GM12878 (cell line): ENCODE measurements around the gene PDCD7. TPM values are rescaled to one million over a fixed set of nuclear protein-coding genes. Genes with fewer than 3 reads are reported as not detected.

Source experiments
- ATAC-seq: fragments of 200-7000 bp; cut with Tn5 transposase; 3 replicates; pipeline ENCODE4 v1.9.1; 2020; ENCODE audit warnings: mild to moderate bottlenecking, moderate library complexity
- BruUV-seq: library from RNA; stranded (reverse); fragments of 400-500 nt; replicated peaks from 2 replicates; lab custom pipeline; 2021; lab: Mats Ljungman, UMichigan
- CTCF ChIA-PET: fragments of 300-600 bp; sonication (Branson Sonifier 250); formaldehyde crosslinking; extraction: SDS; loops from one replicate; lab custom pipeline; 2021; ENCODE audit warnings: inconsistent platforms; lab: Yijun Ruan, JAX
- POLR2A ChIA-PET: fragments of 350-600 bp; formaldehyde crosslinking; extraction: SDS; loops from one replicate; lab custom pipeline; 2021; ENCODE audit warnings: inconsistent platforms; lab: Charles Lee
- RAD21 ChIA-PET: fragments of 300-600 bp; sonication (Branson Sonifier 250); formaldehyde crosslinking; loops from one replicate; lab custom pipeline; 2023; ENCODE audit warnings: antibody characterized with exemption; ENCODE audit not compliant: unreplicated experiment; lab: Charles Lee
- SMC1A ChIA-PET: fragments of 300-600 bp; sonication (Branson Sonifier 250); formaldehyde crosslinking; loops from one replicate; lab custom pipeline; 2023; ENCODE audit not compliant: unreplicated experiment, uncharacterized antibody; lab: Charles Lee
- DNase-seq: peaks from one replicate; pipeline ENCODE4 v3.0.0-alpha.2; 2011; ENCODE audit warnings: low read depth, low spot score
- FAIRE-seq: peaks from 3 replicates; lab custom pipeline; 2011; peaks lifted over from hg19 to GRCh38; lab: Jason Lieb, UNC
- H2AFZ ChIP-seq: 2 replicates; pipeline ENCODE4 v1.6.0; 2011; ENCODE audit warnings: low read depth, low read length, control low read depth; ENCODE audit not compliant: control insufficient read depth
- H3K27ac ChIP-seq: 2 replicates; pipeline ENCODE4 v1.5.1; 2011; ENCODE audit warnings: control low read depth; ENCODE audit not compliant: control insufficient read depth, insufficient read depth
- H3K27me3 ChIP-seq, 2 experiments: replicated peaks in 1 of 2; 2 replicates each; pipeline versions ENCODE4 v1.6.0 to v1.6.1; 2011; ENCODE audit warnings: low read length in 1 of 2; ENCODE audit not compliant: control insufficient read depth in 2 of 2, insufficient read depth in 2 of 2
- H3K36me3 ChIP-seq, 2 experiments: 2 replicates each; pipeline ENCODE4 v1.5.1; 2011; ENCODE audit warnings: low read length in 1 of 2; ENCODE audit not compliant: control insufficient read depth in 2 of 2, insufficient read depth in 2 of 2
- H3K4me1 ChIP-seq: 2 replicates; pipeline ENCODE4 v1.6.1; 2011; ENCODE audit warnings: mild to moderate bottlenecking, low read length, moderate library complexity, mixed read lengths; ENCODE audit not compliant: control insufficient read depth, insufficient read depth
- H3K4me2 ChIP-seq: 2 replicates; pipeline ENCODE4 v1.6.0; 2011; ENCODE audit warnings: control low read depth; ENCODE audit not compliant: control insufficient read depth, insufficient read depth
- H3K4me3 ChIP-seq: fragments of 200-600 bp; sonication (generic); 2 replicates; pipeline ENCODE4 v1.5.1; 2016
- H3K79me2 ChIP-seq: 2 replicates; pipeline ENCODE4 v1.6.0; 2011; ENCODE audit warnings: low read length; ENCODE audit not compliant: control insufficient read depth, insufficient read depth
- H3K9ac ChIP-seq: 2 replicates; pipeline ENCODE4 v1.8.0; 2011; ENCODE audit warnings: low read length, control low read depth, mixed read lengths; ENCODE audit not compliant: control insufficient read depth, insufficient read depth
- H3K9me3 ChIP-seq: replicated peaks from 3 replicates; pipeline ENCODE4 v1.5.1; 2011; ENCODE audit warnings: mild to moderate bottlenecking, low read length; ENCODE audit not compliant: control insufficient read depth, insufficient read depth
- H4K20me1 ChIP-seq: 2 replicates; pipeline ENCODE4 v1.6.0; 2011; ENCODE audit not compliant: control insufficient read depth, insufficient read depth
- ATF7 ChIP-seq: fragments of 450-650 bp; IDR thresholded peaks from 2 replicates; pipeline ENCODE4 v1.6.1; 2016; ENCODE audit warnings: low read depth, mild to moderate bottlenecking
- CBX5 ChIP-seq: sonication (generic); IDR thresholded peaks from 2 replicates; pipeline ENCODE4 v1.6.1; 2016; ENCODE audit warnings: low read depth, moderate library complexity, mild to moderate bottlenecking, inconsistent platforms
- CHD1 ChIP-seq: IDR thresholded peaks from 2 replicates; pipeline ENCODE4 v1.6.1; 2012; ENCODE audit warnings: low read depth, low read length, improper control_type of control experiment
- CHD4 ChIP-seq: fragments of 200-600 bp; sonication (generic); IDR thresholded peaks from 2 replicates; pipeline ENCODE4 v1.6.1; 2016; ENCODE audit warnings: mild to moderate bottlenecking
- JUNB ChIP-seq: IDR thresholded peaks from 2 replicates; pipeline ENCODE4 v1.6.1; 2016; ENCODE audit warnings: antibody characterized with exemption, mild to moderate bottlenecking
- KAT2A ChIP-seq: conservative IDR thresholded peaks from 2 replicates; pipeline ENCODE4 v1.6.1; 2011; ENCODE audit warnings: low read depth, low read length; ENCODE audit not compliant: control insufficient read depth
- KDM1A ChIP-seq: fragments of 200-600 bp; sonication (generic); IDR thresholded peaks from 2 replicates; pipeline ENCODE4 v1.6.1; 2016; ENCODE audit warnings: borderline replicate concordance
- PAX8 ChIP-seq: fragments of 450-650 bp; IDR thresholded peaks from 2 replicates; pipeline ENCODE4 v1.6.1; 2017; ENCODE audit warnings: mild to moderate bottlenecking, moderate library complexity
- PML ChIP-seq: IDR thresholded peaks from 2 replicates; pipeline ENCODE4 v1.6.1; 2012; ENCODE audit warnings: low read length, inconsistent platforms
- POLR2A ChIP-seq: IDR thresholded peaks from 2 replicates; pipeline ENCODE4 v1.6.1; 2011; ENCODE audit warnings: low read depth, mild to moderate bottlenecking, low read length
- RAD51 ChIP-seq: fragments of 450-650 bp; IDR thresholded peaks from 2 replicates; pipeline ENCODE4 v1.6.1; 2016; ENCODE audit warnings: moderate library complexity, mild to moderate bottlenecking, inconsistent platforms
- YBX1 ChIP-seq: fragments of 450-650 bp; IDR thresholded peaks from 2 replicates; pipeline ENCODE4 v1.6.1; 2016; ENCODE audit warnings: antibody characterized with exemption
- YY1 ChIP-seq: IDR thresholded peaks from 2 replicates; pipeline ENCODE4 v1.6.1; 2011; ENCODE audit warnings: low read depth, mild to moderate bottlenecking, low read length
- ZSCAN29 ChIP-seq: fragments of 450-650 bp; IDR thresholded peaks from 2 replicates; pipeline ENCODE4 v1.6.1; 2017; ENCODE audit warnings: mild to moderate bottlenecking, moderate library complexity
- WGBS: methylation state at CpG from one replicate; pipeline ENCODE4 v1.1.6; 2016; ENCODE audit warnings: low lambda C conversion rate; ENCODE audit not compliant: insufficient replicate concordance, insufficient coverage; ENCODE audit errors: missing lambda C conversion rate; 5-methylcytosine and 5-hydroxymethylcytosine counted together
- in situ Hi-C: fragments of 300-500 bp; cut with MboI; formaldehyde crosslinking; loops from 9 replicates; pipeline ENCODE4 v1.14.3; 2018; ENCODE audit warnings: mixed read lengths
- intact Hi-C: fragments of 100-400 bp; cut with micrococcal nuclease; formaldehyde crosslinking; loops from one replicate; pipeline ENCODE4 v1.14.2; 2022; ENCODE audit not compliant: unreplicated experiment
- polyA plus RNA-seq, 11 experiments: library from polyadenylated mRNA; depleted of rRNA in 4 of 11; unstranded in 6 of 11; stranded (reverse) in 5 of 11; fragments of >200 nt; fragmentation: Nextera tagmentation in 4 of 11; fragmentation: Illumina TruSeq in 1 of 11; extraction: Ambion mirVana in 4 of 11; extraction: Trizol in 1 of 11; gene quantifications; 1 replicate in 1 of 11; 2 replicates in 10 of 11; pipeline versions ENCODE4 v1.2.1 to v1.2.3, GENCODE V29; 2011 to 2016; ENCODE audit warnings: inconsistent platforms in 2 of 11, missing spikeins in 2 of 11, low read depth in 1 of 11
- total RNA-seq, 4 experiments: library from RNA; depleted of rRNA in 3 of 4; stranded (reverse); fragments of >200 nt in 3 of 4; fragmentation: Illumina TruSeq in 1 of 4; extraction: Trizol in 1 of 4; gene quantifications; 2 replicates each; pipeline versions ENCODE4 v1.2.1 to v1.2.3, GENCODE V29; 2013 to 2021
- TF ChIP-seq, protein P1 (sequence below): IDR thresholded peaks from 2 replicates; pipeline ENCODE4 v1.6.1; 2012; ENCODE audit warnings: low read depth, low read length, improper control_type of control experiment
- TF ChIP-seq, protein P2 (sequence below): fragments of 450-650 bp; IDR thresholded peaks from 2 replicates; pipeline ENCODE4 v1.6.1; 2016; ENCODE audit warnings: mild to moderate bottlenecking
- TF ChIP-seq, protein P3 (sequence below): IDR thresholded peaks from 2 replicates; pipeline ENCODE4 v1.6.1; 2012; ENCODE audit warnings: low read length, inconsistent platforms
- TF ChIP-seq, protein P4 (sequence below): fragments of 450-650 bp; IDR thresholded peaks from 2 replicates; pipeline ENCODE4 v1.6.1; 2017; ENCODE audit warnings: mild to moderate bottlenecking, moderate library complexity

Gene PDCD7
- total and polyA plus RNA-seq, 10 of the 15 experiments (the other 5 are each of a cell fraction or from before 2014, with no cell fraction given), result 4.2 to 24.2 (median 13.4) TPM

DNA sequence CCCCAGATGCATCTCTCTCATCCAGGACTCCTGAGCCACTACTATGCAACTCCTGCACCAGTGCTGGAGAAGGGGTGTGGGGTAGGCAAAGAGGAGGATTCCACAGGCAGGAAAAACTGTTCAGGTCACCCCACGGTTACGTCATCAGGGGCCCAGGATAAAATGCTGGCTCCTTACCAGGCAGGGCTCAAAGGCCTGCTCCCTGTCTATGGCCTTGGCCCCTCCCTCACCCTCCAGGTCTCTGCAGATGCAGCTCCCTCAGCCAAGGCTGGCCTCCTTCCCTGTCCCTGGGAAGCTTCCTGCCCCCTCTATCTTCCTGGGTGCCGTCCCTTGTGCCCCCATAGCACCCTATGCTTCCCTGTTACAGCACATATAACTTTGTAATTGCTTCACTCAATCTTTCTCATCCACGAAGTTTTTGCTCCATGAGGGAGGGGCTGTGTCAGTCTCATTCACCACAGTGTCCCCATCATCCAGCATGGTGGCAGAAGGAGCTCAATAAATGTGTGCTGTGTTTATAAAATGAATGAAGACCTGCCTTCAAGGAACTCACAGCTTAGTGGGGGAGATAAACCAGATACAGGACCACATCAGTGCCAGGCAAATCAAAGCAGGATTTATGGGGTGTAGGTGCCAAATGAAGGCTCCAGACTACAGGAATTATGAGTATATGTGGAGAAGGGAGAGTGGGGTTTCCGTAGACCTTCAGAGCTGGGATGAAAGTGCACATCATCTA is 38.4 kb downstream of the PDCD7 start:
- intact Hi-C loops, result no loop called here
- Histone ChIP-seq H2AFZ (no peak overlapping the region), H3K27ac (no peak overlapping the region), H3K9me3 (no peaks in the 10 kb centered on the region), H3K79me2 (no peaks in the 10 kb centered on the region), H3K4me2 (no peak overlapping the region), H3K36me3 (no peaks in the 10 kb centered on the region; a peak in 2 of 4 replicates), H3K4me3 (no peak overlapping the region), H4K20me1 (no peaks in the 10 kb centered on the region), H3K4me1 (no peaks in the 10 kb centered on the region), H3K9ac (no peak overlapping the region), H3K27me3 (no peaks in the 10 kb centered on the region)
- WGBS, result 81% methylated on average over 5 of the region's 5 CpGs
- ATAC-seq, result no peak
- in situ Hi-C loops, result no loop called here
- ChIA-PET POLR2A (no interaction called here), RAD21 (no interaction called here), SMC1A (no interaction called here), CTCF (interaction anchor here (0.6 to 1.1 kb wide), 2 partner anchors 12 to 64 kb away, joined by 3 to 4 read pairs; no protein-coding TSS in a partner anchor)
- no peak for DNase-seq
- no TSS peak for BruUV-seq
- TF ChIP-seq POLR2A (no peak), PML (no peak), KDM1A (no peak), CHD1 (no peak), YY1 (no peak), CHD4 (no peak), ATF7 (no peak), CBX5 (no peak), RAD51 (no peak), KAT2A (no peak), YBX1 (no peak), ZSCAN29 (no peak), JUNB (no peak), PAX8 (no peak)
- TF ChIP-seq, protein P1, sequence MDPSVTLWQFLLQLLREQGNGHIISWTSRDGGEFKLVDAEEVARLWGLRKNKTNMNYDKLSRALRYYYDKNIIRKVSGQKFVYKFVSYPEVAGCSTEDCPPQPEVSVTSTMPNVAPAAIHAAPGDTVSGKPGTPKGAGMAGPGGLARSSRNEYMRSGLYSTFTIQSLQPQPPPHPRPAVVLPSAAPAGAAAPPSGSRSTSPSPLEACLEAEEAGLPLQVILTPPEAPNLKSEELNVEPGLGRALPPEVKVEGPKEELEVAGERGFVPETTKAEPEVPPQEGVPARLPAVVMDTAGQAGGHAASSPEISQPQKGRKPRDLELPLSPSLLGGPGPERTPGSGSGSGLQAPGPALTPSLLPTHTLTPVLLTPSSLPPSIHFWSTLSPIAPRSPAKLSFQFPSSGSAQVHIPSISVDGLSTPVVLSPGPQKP, result no peak
- TF ChIP-seq, protein P2, sequence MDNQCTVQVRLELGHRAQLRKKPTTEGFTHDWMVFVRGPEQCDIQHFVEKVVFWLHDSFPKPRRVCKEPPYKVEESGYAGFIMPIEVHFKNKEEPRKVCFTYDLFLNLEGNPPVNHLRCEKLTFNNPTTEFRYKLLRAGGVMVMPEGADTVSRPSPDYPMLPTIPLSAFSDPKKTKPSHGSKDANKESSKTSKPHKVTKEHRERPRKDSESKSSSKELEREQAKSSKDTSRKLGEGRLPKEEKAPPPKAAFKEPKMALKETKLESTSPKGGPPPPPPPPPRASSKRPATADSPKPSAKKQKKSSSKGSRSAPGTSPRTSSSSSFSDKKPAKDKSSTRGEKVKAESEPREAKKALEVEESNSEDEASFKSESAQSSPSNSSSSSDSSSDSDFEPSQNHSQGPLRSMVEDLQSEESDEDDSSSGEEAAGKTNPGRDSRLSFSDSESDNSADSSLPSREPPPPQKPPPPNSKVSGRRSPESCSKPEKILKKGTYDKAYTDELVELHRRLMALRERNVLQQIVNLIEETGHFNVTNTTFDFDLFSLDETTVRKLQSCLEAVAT, result no peak
- TF ChIP-seq, protein P3, sequence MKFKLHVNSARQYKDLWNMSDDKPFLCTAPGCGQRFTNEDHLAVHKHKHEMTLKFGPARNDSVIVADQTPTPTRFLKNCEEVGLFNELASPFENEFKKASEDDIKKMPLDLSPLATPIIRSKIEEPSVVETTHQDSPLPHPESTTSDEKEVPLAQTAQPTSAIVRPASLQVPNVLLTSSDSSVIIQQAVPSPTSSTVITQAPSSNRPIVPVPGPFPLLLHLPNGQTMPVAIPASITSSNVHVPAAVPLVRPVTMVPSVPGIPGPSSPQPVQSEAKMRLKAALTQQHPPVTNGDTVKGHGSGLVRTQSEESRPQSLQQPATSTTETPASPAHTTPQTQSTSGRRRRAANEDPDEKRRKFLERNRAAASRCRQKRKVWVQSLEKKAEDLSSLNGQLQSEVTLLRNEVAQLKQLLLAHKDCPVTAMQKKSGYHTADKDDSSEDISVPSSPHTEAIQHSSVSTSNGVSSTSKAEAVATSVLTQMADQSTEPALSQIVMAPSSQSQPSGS, result no peak
- TF ChIP-seq, protein P4, sequence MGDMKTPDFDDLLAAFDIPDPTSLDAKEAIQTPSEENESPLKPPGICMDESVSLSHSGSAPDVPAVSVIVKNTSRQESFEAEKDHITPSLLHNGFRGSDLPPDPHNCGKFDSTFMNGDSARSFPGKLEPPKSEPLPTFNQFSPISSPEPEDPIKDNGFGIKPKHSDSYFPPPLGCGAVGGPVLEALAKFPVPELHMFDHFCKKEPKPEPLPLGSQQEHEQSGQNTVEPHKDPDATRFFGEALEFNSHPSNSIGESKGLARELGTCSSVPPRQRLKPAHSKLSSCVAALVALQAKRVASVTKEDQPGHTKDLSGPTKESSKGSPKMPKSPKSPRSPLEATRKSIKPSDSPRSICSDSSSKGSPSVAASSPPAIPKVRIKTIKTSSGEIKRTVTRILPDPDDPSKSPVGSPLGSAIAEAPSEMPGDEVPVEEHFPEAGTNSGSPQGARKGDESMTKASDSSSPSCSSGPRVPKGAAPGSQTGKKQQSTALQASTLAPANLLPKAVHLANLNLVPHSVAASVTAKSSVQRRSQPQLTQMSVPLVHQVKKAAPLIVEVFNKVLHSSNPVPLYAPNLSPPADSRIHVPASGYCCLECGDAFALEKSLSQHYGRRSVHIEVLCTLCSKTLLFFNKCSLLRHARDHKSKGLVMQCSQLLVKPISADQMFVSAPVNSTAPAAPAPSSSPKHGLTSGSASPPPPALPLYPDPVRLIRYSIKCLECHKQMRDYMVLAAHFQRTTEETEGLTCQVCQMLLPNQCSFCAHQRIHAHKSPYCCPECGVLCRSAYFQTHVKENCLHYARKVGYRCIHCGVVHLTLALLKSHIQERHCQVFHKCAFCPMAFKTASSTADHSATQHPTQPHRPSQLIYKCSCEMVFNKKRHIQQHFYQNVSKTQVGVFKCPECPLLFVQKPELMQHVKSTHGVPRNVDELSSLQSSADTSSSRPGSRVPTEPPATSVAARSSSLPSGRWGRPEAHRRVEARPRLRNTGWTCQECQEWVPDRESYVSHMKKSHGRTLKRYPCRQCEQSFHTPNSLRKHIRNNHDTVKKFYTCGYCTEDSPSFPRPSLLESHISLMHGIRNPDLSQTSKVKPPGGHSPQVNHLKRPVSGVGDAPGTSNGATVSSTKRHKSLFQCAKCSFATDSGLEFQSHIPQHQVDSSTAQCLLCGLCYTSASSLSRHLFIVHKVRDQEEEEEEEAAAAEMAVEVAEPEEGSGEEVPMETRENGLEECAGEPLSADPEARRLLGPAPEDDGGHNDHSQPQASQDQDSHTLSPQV, result no peak
- no peak for FAIRE-seq
